Measurements from ENCODE around the gene SCYGR3.

The SCYGR3 gene

GRCh38 chr2:227614740-227615139, at the start of gene SCYGR3:
Gene SCYGR3, minus strand, starts transcription at chr2:227614840. Its CDS starts 0 bp downstream, at chr2:227614840.
- DNase-seq (ENCODE audit: low read depth in 2 of 2), result no peak

- DNase-seq (ENCODE audit: low read depth in 2 of 2), result no peak
Observed at GRCh38 chr2:227661827-227662226, 47.2 kb upstream of the SCYGR3 start.

GRCh38 chr2:227661025-227661649, 46.5 kb upstream of the SCYGR3 start:
- no peak for DNase-seq (ENCODE audit: low read depth in 2 of 2)

- DNase-seq (ENCODE audit: low read depth in 2 of 2), result no peak
Observed at GRCh38 chr2:227657199-227657845, 42.7 kb upstream of the SCYGR3 start.

- no peak for DNase-seq (ENCODE audit: low read depth in 2 of 2)
Observed at GRCh38 chr2:227655454-227655853, 40.8 kb upstream of the SCYGR3 start.

- DNase-seq (ENCODE audit: low read depth in 2 of 2), result no peak
Observed at GRCh38 chr2:227654426-227654825, 39.8 kb upstream of the SCYGR3 start.

- DNase-seq (ENCODE audit: low read depth in 2 of 2), result no peak
Observed at GRCh38 chr2:227653419-227653818, 38.8 kb upstream of the SCYGR3 start.

- DNase-seq (ENCODE audit: low read depth in 2 of 2), result no peak
Observed at GRCh38 chr2:227643990-227644551, 29.4 kb upstream of the SCYGR3 start.

- no peak for DNase-seq (ENCODE audit: low read depth in 2 of 2)
Observed at GRCh38 chr2:227642656-227643055, 28.0 kb upstream of the SCYGR3 start.

- no peak for DNase-seq (ENCODE audit: low read depth in 2 of 2)
Observed at GRCh38 chr2:227634201-227634600, 19.6 kb upstream of the SCYGR3 start.

- no peak for DNase-seq (ENCODE audit: low read depth in 2 of 2)
Observed at GRCh38 chr2:227632827-227633226, 18.2 kb upstream of the SCYGR3 start.

GRCh38 chr2:227630322-227630721, 15.7 kb upstream of the SCYGR3 start:
- DNase-seq (ENCODE audit: low read depth in 2 of 2), result no peak

GRCh38 chr2:227629435-227629834, 14.8 kb upstream of the SCYGR3 start:
- DNase-seq (ENCODE audit: low read depth in 2 of 2), result no peak

GRCh38 chr2:227627769-227628168, 13.1 kb upstream of the SCYGR3 start:
- no peak for DNase-seq (ENCODE audit: low read depth in 2 of 2)

GRCh38 chr2:227626580-227627151, 12.0 kb upstream of the SCYGR3 start:
- DNase-seq (ENCODE audit: low read depth in 2 of 2), result no peak

- DNase-seq (ENCODE audit: low read depth in 2 of 2), result no peak
Observed at GRCh38 chr2:227625420-227625819, 10.8 kb upstream of the SCYGR3 start.

GRCh38 chr2:227623226-227623625, 8.6 kb upstream of the SCYGR3 start:
- DNase-seq (ENCODE audit: low read depth in 2 of 2), result no peak

GRCh38 chr2:227617316-227618230, 2.9 kb upstream of the SCYGR3 start, which contains the start of gene SCYGR4:
Gene SCYGR4, plus strand, starts transcription at chr2:227617498. Its CDS starts 0 bp downstream, at chr2:227617498.
- no peak for DNase-seq (ENCODE audit: low read depth in 2 of 2)

GRCh38 chr2:227616631-227617030, 2.0 kb upstream of the SCYGR3 start:
- no peak for DNase-seq (ENCODE audit: low read depth in 2 of 2)

GRCh38 chr2:227615906-227616305, 1.3 kb upstream of the SCYGR3 start:
- DNase-seq (ENCODE audit: low read depth in 2 of 2), result no peak

- no peak for DNase-seq (ENCODE audit: low read depth in 2 of 2)
Observed at GRCh38 chr2:227615181-227615580, 541 bp upstream of the SCYGR3 start.

GRCh38 chr2:227614246-227614645, 394 bp downstream of the SCYGR3 start:
- no peak for DNase-seq (ENCODE audit: low read depth in 2 of 2)
